Progenitor cell of endocrine pancreas (in vitro differentiated cells): ENCODE data around the gene RASGRP3. TPM values are rescaled to one million over a fixed set of nuclear protein-coding genes. Genes with fewer than 3 reads are reported as not detected.

Source experiments
- DNase-seq: peaks from one replicate; pipeline ENCODE4 v3.0.0; 2021; ENCODE audit warnings: low spot score; ENCODE audit not compliant: unreplicated experiment
- H3K27ac Mint-ChIP-seq: 2 replicates; pipeline ENCODE4 v1.8.0; 2021; ENCODE audit warnings: mild to moderate bottlenecking, moderate library complexity, mixed read lengths
- H3K27me3 Mint-ChIP-seq: 2 replicates; pipeline ENCODE4 v1.8.0; 2021; ENCODE audit warnings: mixed read lengths
- H3K36me3 Mint-ChIP-seq: 2 replicates; pipeline ENCODE4 v1.8.0; 2022; ENCODE audit warnings: mixed read lengths; ENCODE audit not compliant: insufficient read depth
- H3K4me1 Mint-ChIP-seq: 2 replicates; pipeline ENCODE4 v1.8.0; 2021; ENCODE audit warnings: low read depth, mixed read lengths
- H3K4me3 Mint-ChIP-seq: 2 replicates; pipeline ENCODE4 v1.8.0; 2021; ENCODE audit warnings: low read depth, mild to moderate bottlenecking, moderate library complexity, mixed read lengths
- H3K9me3 Mint-ChIP-seq: 2 replicates; pipeline ENCODE4 v1.8.0; 2021; ENCODE audit warnings: low read depth, mixed read lengths
- CTCF ChIP-seq: fragments of 200-600 bp; sonication (generic); IDR thresholded peaks from one replicate; pipeline ENCODE4 v1.5.0; 2021; ENCODE audit warnings: antibody characterized with exemption, mild to moderate bottlenecking; ENCODE audit not compliant: unreplicated experiment
- total RNA-seq: library from RNA; stranded (reverse); gene quantifications from 2 replicates; pipeline ENCODE4 v1.2.1, GENCODE V29; 2021

Gene RASGRP3
- total RNA-seq, 1 donor from 2014 or later = not detected

- H3K27ac Mint-ChIP-seq = no peak overlapping the region
- no peaks in the 10 kb centered on the region for H3K9me3 Mint-ChIP-seq
- no peaks in the 10 kb centered on the region for H3K36me3 Mint-ChIP-seq
- no peaks in the 10 kb centered on the region for H3K4me1 Mint-ChIP-seq
- H3K27me3 Mint-ChIP-seq = peaks cover 21% of the 10 kb centered on the region
- no peak for DNase-seq
- no peak for TF ChIP-seq CTCF
- H3K4me3 Mint-ChIP-seq = no peak overlapping the region
These were observed 59.0 kb downstream of the RASGRP3 start for GRCh38 chr2:33535421-33535820.

GRCh38 chr2:33541243-33541642 is 64.8 kb downstream of the RASGRP3 start:
- Mint-ChIP-seq H3K36me3 (no peaks in the 10 kb centered on the region), H3K4me1 (no peaks in the 10 kb centered on the region), H3K27ac (no peak overlapping the region), H3K4me3 (no peak overlapping the region), H3K9me3 (no peaks in the 10 kb centered on the region), H3K27me3 (peaks cover 5% of the 10 kb centered on the region)
- TF ChIP-seq CTCF = no peak
- no peak for DNase-seq

- Mint-ChIP-seq H3K4me3 (no peak overlapping the region), H3K27me3 (peaks cover 4% of the 10 kb centered on the region), H3K27ac (no peak overlapping the region), H3K36me3 (no peaks in the 10 kb centered on the region), H3K9me3 (no peaks in the 10 kb centered on the region), H3K4me1 (peaks cover 6% of the 10 kb centered on the region)
- no peak for DNase-seq
- TF ChIP-seq CTCF = no peak
These were observed 73.8 kb downstream of the RASGRP3 start for GRCh38 chr2:33550206-33550605.

- Mint-ChIP-seq H3K27ac (no peak overlapping the region), H3K4me3 (no peak overlapping the region), H3K4me1 (peaks cover 6% of the 10 kb centered on the region), H3K36me3 (no peaks in the 10 kb centered on the region), H3K27me3 (no peaks in the 10 kb centered on the region), H3K9me3 (no peaks in the 10 kb centered on the region)
- TF ChIP-seq CTCF = no peak
- no peak for DNase-seq
These were observed 76.5 kb downstream of the RASGRP3 start for GRCh38 chr2:33552758-33553461.

- H3K27ac Mint-ChIP-seq = no peak overlapping the region
- H3K27me3 Mint-ChIP-seq = no peaks in the 10 kb centered on the region
- H3K4me3 Mint-ChIP-seq = no peak overlapping the region
- no peaks in the 10 kb centered on the region for H3K36me3 Mint-ChIP-seq
- DNase-seq = no peak
- no peaks in the 10 kb centered on the region for H3K9me3 Mint-ChIP-seq
- no peak for TF ChIP-seq CTCF
- H3K4me1 Mint-ChIP-seq = peaks cover 2% of the 10 kb centered on the region
These were observed 79.2 kb downstream of the RASGRP3 start for GRCh38 chr2:33555681-33556080.
